ENCODE results near the gene PFN4.
"Not testable (repeated sequence)": the region's sequence is repeated elsewhere in the genome, so short reads cannot be mapped to it uniquely, and the experiment has no call there.

PFN4 gene

DNA sequence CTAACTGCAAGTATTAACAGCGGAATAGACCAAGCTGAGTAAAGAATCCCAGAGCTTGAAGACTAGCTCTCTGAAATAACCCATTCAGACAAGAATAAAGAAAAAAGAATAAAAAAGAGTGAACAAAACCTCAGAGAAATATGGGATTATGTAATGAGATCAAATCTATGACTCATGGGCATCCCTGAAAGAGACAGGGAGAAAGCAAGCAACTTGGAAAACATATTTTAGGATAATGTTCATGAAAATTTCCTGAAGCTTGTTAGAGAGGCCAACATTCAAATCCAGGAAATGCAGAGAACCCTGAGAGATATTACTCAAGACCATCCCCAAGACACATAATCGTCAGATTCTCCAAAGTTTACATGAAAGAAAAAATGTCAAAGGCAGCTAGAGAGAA, 17.3 kb downstream of the PFN4 start:
- H3K9me3 Mint-ChIP-seq: peaks cover 4 to 11% of the 10 kb centered on the region in 2 donors
- H3K4me1 Mint-ChIP-seq (ENCODE audit: low read depth in 2 of 2): no peaks in the 10 kb centered on the region
- DNase-seq (no peak), ATAC-seq (replicated peaks) (no peak)
- no peak overlapping the region for H3K4me3 Mint-ChIP-seq
- no peaks in the 10 kb centered on the region for H3K36me3 Mint-ChIP-seq (ENCODE audit: insufficient read depth)
- H3K27ac Mint-ChIP-seq: no peak overlapping the region
- H3K27me3 Mint-ChIP-seq: no peaks in the 10 kb centered on the region

- peaks cover 4 to 11% of the 10 kb centered on the region in 2 donors for H3K9me3 Mint-ChIP-seq
- H3K4me1 Mint-ChIP-seq (ENCODE audit: low read depth in 2 of 2): no peaks in the 10 kb centered on the region
- H3K4me3 Mint-ChIP-seq: no peak overlapping the region
- no peak for ATAC-seq (replicated peaks)
- no peaks in the 10 kb centered on the region for H3K36me3 Mint-ChIP-seq (ENCODE audit: insufficient read depth)
- no peak for DNase-seq
- no peaks in the 10 kb centered on the region for H3K27me3 Mint-ChIP-seq
- no peak overlapping the region for H3K27ac Mint-ChIP-seq
Observed at GRCh38 chr2:24104906-24105305, 18.2 kb downstream of the PFN4 start.

GRCh38 chr2:24104110-24104650, 19.0 kb downstream of the PFN4 start:
- H3K4me3 Mint-ChIP-seq: no peak overlapping the region
- ATAC-seq (replicated peaks): no peak
- no peaks in the 10 kb centered on the region for H3K36me3 Mint-ChIP-seq (ENCODE audit: insufficient read depth)
- H3K9me3 Mint-ChIP-seq: peaks cover 4 to 11% of the 10 kb centered on the region in 2 donors
- H3K27ac Mint-ChIP-seq: no peak overlapping the region
- DNase-seq: no peak
- no peaks in the 10 kb centered on the region for H3K4me1 Mint-ChIP-seq (ENCODE audit: low read depth in 2 of 2)
- H3K27me3 Mint-ChIP-seq: no peaks in the 10 kb centered on the region

GRCh38 chr2:24102677-24103076, 20.5 kb downstream of the PFN4 start:
- Mint-ChIP-seq H3K9me3 (peaks cover 0 to 13% of the 10 kb centered on the region in 2 donors), H3K36me3 (ENCODE audit: insufficient read depth) (no peaks in the 10 kb centered on the region), H3K4me1 (ENCODE audit: low read depth in 2 of 2) (no peaks in the 10 kb centered on the region), H3K4me3 (no peak overlapping the region), H3K27ac (no peak overlapping the region), H3K27me3 (no peaks in the 10 kb centered on the region)
- DNase-seq (no peak), ATAC-seq (replicated peaks) (no peak)

DNA sequence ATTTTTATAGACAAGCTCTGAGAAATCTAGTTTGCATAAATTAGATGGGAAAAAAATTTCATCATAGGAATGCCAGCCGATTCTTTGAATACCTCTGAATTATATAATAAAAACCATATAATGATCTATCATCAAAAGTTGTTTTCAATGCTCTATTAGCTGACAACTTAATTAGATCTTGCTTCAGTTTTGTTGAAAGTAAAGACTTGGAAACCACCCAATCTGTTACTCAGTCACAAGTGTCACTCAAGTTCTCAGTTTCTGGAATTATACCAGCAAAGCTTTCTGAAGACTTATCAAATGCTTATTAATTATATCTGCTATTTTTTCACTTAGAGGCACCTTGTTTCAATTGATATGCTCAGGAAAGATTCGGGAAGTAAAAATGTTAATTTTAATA, 21.1 kb downstream of the PFN4 start:
- peaks cover 0 to 11% of the 10 kb centered on the region in 2 donors for H3K9me3 Mint-ChIP-seq
- ATAC-seq (replicated peaks) (no peak), DNase-seq (no peak)
- no peak overlapping the region for H3K4me3 Mint-ChIP-seq
- no peak overlapping the region for H3K27ac Mint-ChIP-seq
- H3K27me3 Mint-ChIP-seq: no peaks in the 10 kb centered on the region
- H3K36me3 Mint-ChIP-seq (ENCODE audit: insufficient read depth): peaks cover 5% of the 10 kb centered on the region
- no peaks in the 10 kb centered on the region for H3K4me1 Mint-ChIP-seq (ENCODE audit: low read depth in 2 of 2)

DNA sequence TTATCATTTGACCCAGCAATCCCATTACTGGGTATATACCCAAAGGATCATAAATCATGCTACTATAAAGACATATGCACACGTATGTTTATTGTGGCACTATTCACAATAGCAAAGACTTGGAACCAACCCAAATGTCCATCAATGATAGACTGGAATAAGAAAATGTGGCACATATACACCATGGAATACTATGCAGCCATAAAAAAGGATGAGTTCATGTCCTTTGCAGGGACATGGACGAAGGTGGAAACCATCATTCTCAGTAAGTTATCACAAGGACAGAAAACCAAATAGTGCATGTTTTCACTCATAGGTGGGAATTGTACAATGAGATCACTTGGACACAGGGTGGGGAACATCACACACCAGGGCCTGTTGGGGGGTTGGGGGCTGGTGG, 22.4 kb downstream of the PFN4 start:
- not testable (repeated sequence) for H3K9me3 Mint-ChIP-seq; H3K27me3 Mint-ChIP-seq; H3K36me3 Mint-ChIP-seq (ENCODE audit: insufficient read depth); H3K4me1 Mint-ChIP-seq (ENCODE audit: low read depth in 2 of 2); H3K4me3 Mint-ChIP-seq; DNase-seq; ATAC-seq (replicated peaks); H3K27ac Mint-ChIP-seq

GRCh38 chr2:24095171-24095677, 27.9 kb downstream of the PFN4 start:
- DNase-seq; ATAC-seq (replicated peaks); H3K36me3 Mint-ChIP-seq (ENCODE audit: insufficient read depth); H3K9me3 Mint-ChIP-seq; H3K27me3 Mint-ChIP-seq; H3K4me1 Mint-ChIP-seq (ENCODE audit: low read depth in 2 of 2); H3K4me3 Mint-ChIP-seq; H3K27ac Mint-ChIP-seq: not testable (repeated sequence)

- H3K27ac Mint-ChIP-seq; H3K36me3 Mint-ChIP-seq (ENCODE audit: insufficient read depth); H3K9me3 Mint-ChIP-seq; H3K4me3 Mint-ChIP-seq; ATAC-seq (replicated peaks); H3K27me3 Mint-ChIP-seq; DNase-seq; H3K4me1 Mint-ChIP-seq (ENCODE audit: low read depth in 2 of 2): not testable (repeated sequence)
Observed at GRCh38 chr2:24093270-24093669, 29.9 kb downstream of the PFN4 start.

GRCh38 chr2:24088821-24089359, 34.2 kb downstream of the PFN4 start:
- Mint-ChIP-seq H3K27me3 (no peaks in the 10 kb centered on the region), H3K36me3 (ENCODE audit: insufficient read depth) (peaks cover 16% of the 10 kb centered on the region), H3K4me3 (no peak overlapping the region), H3K4me1 (ENCODE audit: low read depth in 2 of 2) (peaks cover 6 to 8% of the 10 kb centered on the region in 2 donors), H3K27ac (no peak overlapping the region), H3K9me3 (peaks cover 0 to 2% of the 10 kb centered on the region in 2 donors)
- no peak for DNase-seq
- ATAC-seq (replicated peaks): no peak

DNA sequence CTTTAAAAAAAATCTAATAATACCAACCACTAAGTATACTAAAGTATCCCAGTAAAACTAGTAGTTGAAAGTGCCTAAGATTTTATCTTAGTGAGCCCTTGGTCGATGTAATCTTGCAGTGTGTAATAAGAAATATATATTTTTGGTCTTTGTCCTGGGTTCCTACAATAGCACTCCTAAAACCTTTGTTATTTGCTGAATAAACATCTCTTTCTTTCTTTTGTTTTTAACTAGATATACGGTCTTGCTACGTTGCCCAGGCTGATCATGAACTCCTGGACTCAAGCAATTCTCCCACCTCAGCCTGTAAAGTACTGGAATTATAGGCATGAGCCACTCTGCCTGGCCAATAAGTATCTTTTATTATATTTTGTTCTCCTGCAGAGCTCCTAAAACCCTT, 36.1 kb downstream of the PFN4 start:
- H3K9me3 Mint-ChIP-seq: no peaks in the 10 kb centered on the region
- H3K4me3 Mint-ChIP-seq: no peak overlapping the region
- H3K36me3 Mint-ChIP-seq (ENCODE audit: insufficient read depth): peaks cover 22% of the 10 kb centered on the region
- no peaks in the 10 kb centered on the region for H3K27me3 Mint-ChIP-seq
- no peak overlapping the region for H3K27ac Mint-ChIP-seq
- ATAC-seq (replicated peaks) (no peak), DNase-seq (no peak)
- peaks cover 8 to 9% of the 10 kb centered on the region in 2 donors for H3K4me1 Mint-ChIP-seq (ENCODE audit: low read depth in 2 of 2)

DNA sequence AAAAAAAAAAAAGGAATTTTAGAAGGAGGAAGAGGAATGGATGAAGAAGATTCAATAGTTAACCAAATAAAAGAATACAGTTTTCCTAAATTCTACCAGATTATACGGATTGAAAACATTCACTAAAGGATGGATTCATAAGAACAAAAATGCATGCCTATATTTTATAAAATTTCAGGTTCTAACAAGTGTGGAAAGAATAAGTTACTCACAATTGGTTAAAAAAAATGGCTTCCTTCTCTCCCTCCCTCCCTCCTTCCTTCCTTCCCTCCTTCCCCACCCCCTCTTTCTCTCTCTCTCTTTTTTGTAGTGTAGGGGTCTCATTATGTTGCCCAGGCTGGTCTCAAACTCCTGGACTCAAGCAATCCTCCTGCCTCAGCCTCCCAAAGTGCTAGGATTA, 36.9 kb downstream of the PFN4 start:
- Mint-ChIP-seq H3K27ac (no peak overlapping the region), H3K27me3 (no peaks in the 10 kb centered on the region), H3K9me3 (no peaks in the 10 kb centered on the region), H3K4me3 (no peak overlapping the region), H3K4me1 (ENCODE audit: low read depth in 2 of 2) (peaks cover 8 to 9% of the 10 kb centered on the region in 2 donors), H3K36me3 (ENCODE audit: insufficient read depth) (peaks cover 29% of the 10 kb centered on the region)
- DNase-seq (no peak), ATAC-seq (replicated peaks) (no peak)

- Mint-ChIP-seq H3K36me3 (ENCODE audit: insufficient read depth) (peaks cover 29% of the 10 kb centered on the region), H3K4me3 (peak overlapping the region; percentile 40 to 85), H3K27ac (peak overlapping the region in 1 of 2 donors; percentile 53), H3K4me1 (ENCODE audit: low read depth in 2 of 2) (peaks cover 8 to 9% of the 10 kb centered on the region in 2 donors), H3K9me3 (no peaks in the 10 kb centered on the region), H3K27me3 (no peaks in the 10 kb centered on the region)
- ATAC-seq (replicated peaks) (no peak), DNase-seq (no peak)
Observed at GRCh38 chr2:24085200-24085489, 38.0 kb downstream of the PFN4 start.

GRCh38 chr2:24084386-24085199, 38.5 kb downstream of the PFN4 start, which contains the start of gene TP53I3:
Gene TP53I3 (minus strand): TSS chr2:24084834. CDS start chr2:24084326, 508 bp downstream.
- no peaks in the 10 kb centered on the region for H3K27me3 Mint-ChIP-seq

More at GRCh38 chr2:24084386-24085199, 38.5 kb downstream of the PFN4 start, which contains the start of gene TP53I3:
- ATAC-seq (replicated peaks): peak; percentile 95
- H3K4me1 Mint-ChIP-seq (ENCODE audit: low read depth in 2 of 2): peaks cover 8 to 9% of the 10 kb centered on the region in 2 donors
- no peaks in the 10 kb centered on the region for H3K9me3 Mint-ChIP-seq
- peak within 1 kb of the TSS in 1 of 2 donors; percentile 53 for H3K27ac Mint-ChIP-seq
- peaks cover 29% of the 10 kb centered on the region for H3K36me3 Mint-ChIP-seq (ENCODE audit: insufficient read depth)
- peak; percentile 79 to 84 (median 83) for DNase-seq
- H3K4me3 Mint-ChIP-seq: peak within 1 kb of the TSS; percentile 77 to 85
